SJCRH30 (cell line): ENCODE measurements around the gene STAT5B. TPM values are rescaled to one million over a fixed set of nuclear protein-coding genes. Genes with fewer than 3 reads are reported as not detected.
"Not testable (repeated sequence)": the region's sequence is repeated elsewhere in the genome, so short reads cannot be mapped to it uniquely, and the experiment has no call there.

Source experiments
- DNase-seq, 2 experiments: peaks; one replicate each; pipeline ENCODE4 v3.0.0-alpha.2; 2015 to 2020
- H3K27ac ChIP-seq: fragments of 250-450 bp; sonication (Bioruptor Pico); 2 replicates; pipeline ENCODE4 v1.5.1; 2020; ENCODE audit warnings: mild to moderate bottlenecking, moderate library complexity
- H3K27me3 ChIP-seq: fragments of 250-450 bp; sonication (Bioruptor Pico); 2 replicates; pipeline ENCODE4 v1.5.1; 2020; ENCODE audit warnings: mild to moderate bottlenecking, moderate library complexity
- H3K36me3 ChIP-seq: fragments of 250-450 bp; sonication (Bioruptor Pico); 2 replicates; pipeline ENCODE4 v1.5.1; 2020; ENCODE audit warnings: mild to moderate bottlenecking, moderate library complexity
- H3K4me1 ChIP-seq: fragments of 250-450 bp; sonication (Bioruptor Pico); 2 replicates; pipeline ENCODE4 v1.5.1; 2020; ENCODE audit warnings: mild to moderate bottlenecking, moderate library complexity
- H3K4me3 ChIP-seq: fragments of 250-450 bp; sonication (Bioruptor Pico); 2 replicates; pipeline ENCODE4 v1.5.1; 2020; ENCODE audit warnings: mild to moderate bottlenecking, moderate library complexity
- H3K9me3 ChIP-seq: fragments of 250-450 bp; sonication (Bioruptor Pico); replicated peaks from 2 replicates; pipeline ENCODE4 v1.5.1; 2020; ENCODE audit warnings: mild to moderate bottlenecking, moderate library complexity
- total RNA-seq: library from RNA; depleted of rRNA; stranded (reverse); fragments of >200 nt; shearing (Covaris generic); gene quantifications from 2 replicates; pipeline ENCODE4 v1.2.3, GENCODE V29; 2014

STAT5B gene
- total RNA-seq, 1 experiment from 2014 or later: 31.1 TPM

- H3K27ac ChIP-seq: peak overlapping the region; percentile 49; the same call in 1 of the 2 replicates
- H3K9me3 ChIP-seq: no peaks in the 10 kb centered on the region
- H3K4me3 ChIP-seq: peak overlapping the region; percentile 47
- 0 out of 2 replicates have a peak, but pooled peaks cover 6% of the 10 kb centered on the region for H3K4me1 ChIP-seq
- no peaks in the 10 kb centered on the region for H3K27me3 ChIP-seq
- peak; percentile 82 to 91 for DNase-seq
- H3K36me3 ChIP-seq: no peaks in the 10 kb centered on the region
Observed at GRCh38 chr17:42248351-42249179, 27.6 kb downstream of the STAT5B start.

DNA sequence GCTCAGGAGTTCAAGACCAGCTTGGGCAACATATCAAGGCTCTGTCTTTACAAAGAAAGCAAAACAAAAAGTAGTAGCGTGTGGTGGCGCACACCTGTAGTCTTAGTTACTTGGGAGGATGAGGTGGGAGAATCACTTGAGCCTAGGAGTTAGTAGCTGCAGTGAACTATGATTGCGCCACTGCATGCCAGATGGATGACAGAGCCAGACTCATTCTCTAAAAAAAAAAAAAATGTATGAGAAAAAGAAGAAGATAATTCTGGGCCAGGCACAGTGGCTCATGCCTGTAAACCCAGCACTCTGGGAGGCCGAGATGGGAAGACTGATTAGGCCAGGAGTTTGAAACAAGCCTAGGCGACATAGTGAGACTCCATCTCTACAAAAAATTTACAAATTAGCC is 28.5 kb downstream of the STAT5B start:
- H3K4me1 ChIP-seq: 0 out of 2 replicates have a peak, but pooled peaks cover 6% of the 10 kb centered on the region
- H3K27ac ChIP-seq: no peak overlapping the region
- H3K36me3 ChIP-seq: no peaks in the 10 kb centered on the region
- H3K9me3 ChIP-seq: no peaks in the 10 kb centered on the region
- no peak overlapping the region for H3K4me3 ChIP-seq
- no peaks in the 10 kb centered on the region for H3K27me3 ChIP-seq
- DNase-seq: no peak

DNA sequence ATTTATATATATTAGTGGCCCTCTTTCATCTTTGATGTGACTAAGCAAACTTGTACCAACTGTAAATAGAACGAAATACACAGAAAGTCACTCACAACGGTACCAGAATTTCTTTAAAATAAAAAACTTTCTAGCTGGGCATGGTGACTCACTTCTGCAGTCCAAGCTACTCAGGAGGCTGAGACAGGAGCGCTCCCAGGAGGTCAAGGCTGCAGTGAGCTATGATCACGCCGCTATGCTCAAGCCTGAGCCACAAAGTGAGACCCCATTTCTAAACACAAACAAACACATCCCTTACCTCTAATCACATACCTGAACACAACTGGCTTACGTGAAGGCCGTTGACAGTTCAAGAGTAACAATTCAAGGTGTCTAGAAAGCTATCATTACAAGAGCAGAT is 29.7 kb downstream of the STAT5B start:
- DNase-seq: no peak
- H3K36me3 ChIP-seq: no peaks in the 10 kb centered on the region
- H3K27ac ChIP-seq: no peak overlapping the region
- H3K9me3 ChIP-seq: no peaks in the 10 kb centered on the region
- no peaks in the 10 kb centered on the region for H3K27me3 ChIP-seq
- H3K4me1 ChIP-seq: 0 out of 2 replicates have a peak, but pooled peaks cover 6% of the 10 kb centered on the region
- no peak overlapping the region for H3K4me3 ChIP-seq

DNA sequence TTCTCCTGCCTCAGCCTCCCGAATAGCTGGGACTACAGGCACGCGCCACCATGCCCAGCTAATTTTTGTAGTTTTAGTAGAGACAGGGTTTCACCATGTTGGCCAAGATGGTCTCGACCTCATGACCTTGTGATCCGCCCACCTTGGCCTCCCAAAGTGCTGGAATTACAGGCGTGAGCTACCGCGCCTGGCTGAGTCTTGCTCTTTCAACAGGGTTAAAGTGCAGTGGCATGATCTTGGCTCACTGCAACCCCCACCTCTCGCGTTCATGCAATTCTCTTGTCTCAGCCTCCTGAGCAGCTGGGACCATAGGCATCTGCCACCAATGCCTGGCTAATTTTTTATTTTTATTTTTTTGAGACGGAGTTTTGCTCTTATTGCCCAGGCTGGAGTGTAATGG is 31.0 kb downstream of the STAT5B start:
- not testable (repeated sequence) for H3K4me3 ChIP-seq, H3K9me3 ChIP-seq, H3K4me1 ChIP-seq, H3K36me3 ChIP-seq, DNase-seq, H3K27ac ChIP-seq, H3K27me3 ChIP-seq

GRCh38 chr17:42244116-42244515 is 32.1 kb downstream of the STAT5B start:
- not testable (repeated sequence) for H3K4me1 ChIP-seq, H3K27ac ChIP-seq, H3K36me3 ChIP-seq, H3K9me3 ChIP-seq, H3K27me3 ChIP-seq, H3K4me3 ChIP-seq, DNase-seq

DNA sequence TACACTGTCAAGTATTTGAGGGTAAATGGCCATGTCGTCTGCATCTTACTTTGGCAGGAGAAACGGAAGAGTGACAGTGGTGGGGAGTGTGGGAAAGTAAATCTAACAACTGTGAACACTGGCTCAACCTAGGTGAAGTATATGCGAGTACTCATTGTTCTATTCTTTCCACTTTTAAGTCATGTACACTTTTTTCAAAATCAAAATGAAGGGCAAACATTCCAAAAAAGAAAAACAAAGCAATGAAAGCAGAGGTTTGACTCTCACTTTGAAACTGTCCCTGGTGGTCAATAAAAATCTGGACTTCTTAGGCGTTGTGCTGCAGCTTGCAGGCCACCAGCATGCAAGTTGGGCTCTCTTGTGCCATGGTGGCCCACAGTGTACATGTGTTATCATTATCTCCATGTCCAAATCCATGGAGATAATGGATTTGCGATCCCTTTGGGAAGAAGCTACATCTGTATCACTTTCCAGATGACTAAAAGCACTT is 32.7 kb downstream of the STAT5B start:
- Histone ChIP-seq H3K27me3 (no peaks in the 10 kb centered on the region), H3K4me1 (no peaks in the 10 kb centered on the region), H3K36me3 (no peaks in the 10 kb centered on the region), H3K27ac (no peak overlapping the region), H3K4me3 (no peak overlapping the region), H3K9me3 (no peaks in the 10 kb centered on the region)
- no peak for DNase-seq

DNA sequence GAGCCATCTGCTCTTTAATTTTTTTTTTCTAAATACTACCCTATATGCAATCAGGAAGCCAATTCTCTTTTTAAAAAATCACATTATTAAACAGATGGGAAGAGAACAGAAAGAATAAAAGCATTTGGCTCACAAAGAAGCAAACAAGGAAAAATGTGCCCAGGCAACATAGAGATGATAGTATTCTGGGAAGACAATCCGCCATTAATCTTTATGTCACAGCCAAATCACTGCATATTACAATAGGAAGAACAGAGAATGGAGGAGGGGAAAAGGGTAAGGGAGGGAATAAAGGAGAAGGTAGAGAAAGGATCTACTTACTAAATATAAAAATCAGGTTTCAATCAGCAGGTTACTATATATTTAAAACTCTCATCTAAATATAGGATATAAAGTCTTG is 34.3 kb downstream of the STAT5B start:
- Histone ChIP-seq H3K9me3 (no peaks in the 10 kb centered on the region), H3K4me3 (no peak overlapping the region), H3K36me3 (no peaks in the 10 kb centered on the region), H3K27me3 (no peaks in the 10 kb centered on the region), H3K27ac (no peak overlapping the region), H3K4me1 (no peaks in the 10 kb centered on the region)
- no peak for DNase-seq

GRCh38 chr17:42240863-42241262 is 35.3 kb downstream of the STAT5B start:
- not testable (repeated sequence) for H3K27ac ChIP-seq, DNase-seq, H3K9me3 ChIP-seq, H3K27me3 ChIP-seq, H3K4me1 ChIP-seq, H3K36me3 ChIP-seq, H3K4me3 ChIP-seq

DNA sequence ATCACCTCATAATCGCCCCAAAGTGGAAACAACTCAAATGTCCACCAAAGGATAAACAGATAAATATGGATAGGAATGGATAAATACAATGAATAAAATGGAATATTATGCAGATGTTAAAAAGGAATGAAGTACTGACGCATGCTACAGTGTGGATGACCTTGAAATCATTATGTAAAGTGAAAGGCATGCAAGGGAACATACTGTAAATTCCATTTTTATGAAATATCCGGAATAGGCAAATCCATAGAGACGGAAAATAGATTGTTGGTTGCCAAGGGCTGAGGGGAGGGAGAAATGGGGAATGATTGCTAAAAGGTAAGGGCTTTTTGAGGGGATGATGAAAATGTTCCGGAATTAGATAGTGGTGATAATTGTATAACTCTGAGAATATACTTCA is 36.0 kb downstream of the STAT5B start:
- no peak overlapping the region for H3K27ac ChIP-seq
- H3K36me3 ChIP-seq: no peaks in the 10 kb centered on the region
- DNase-seq: no peak
- H3K27me3 ChIP-seq: no peaks in the 10 kb centered on the region
- no peaks in the 10 kb centered on the region for H3K9me3 ChIP-seq
- no peak overlapping the region for H3K4me3 ChIP-seq
- no peaks in the 10 kb centered on the region for H3K4me1 ChIP-seq

DNA sequence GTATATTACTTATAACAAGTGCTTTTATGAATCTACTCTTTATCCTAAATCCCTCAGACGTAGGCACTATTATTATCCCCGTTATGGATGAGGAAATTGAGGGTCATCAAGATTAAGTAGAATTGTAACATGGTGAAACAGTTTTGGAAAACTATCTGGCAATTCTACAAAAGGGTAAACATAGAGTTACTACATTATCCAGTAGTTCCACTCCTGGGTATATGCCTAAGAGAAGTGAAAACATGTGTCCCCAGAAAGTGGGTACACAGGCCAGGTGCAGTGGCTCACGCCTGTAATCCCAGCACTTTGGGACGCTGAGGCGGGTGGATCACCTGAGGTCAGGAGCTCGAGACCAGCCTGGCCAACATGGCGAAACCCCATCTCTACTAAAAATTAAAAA is 36.6 kb downstream of the STAT5B start:
- not testable (repeated sequence) for H3K27me3 ChIP-seq, H3K4me1 ChIP-seq, H3K9me3 ChIP-seq, H3K4me3 ChIP-seq, DNase-seq, H3K27ac ChIP-seq, H3K36me3 ChIP-seq

DNA sequence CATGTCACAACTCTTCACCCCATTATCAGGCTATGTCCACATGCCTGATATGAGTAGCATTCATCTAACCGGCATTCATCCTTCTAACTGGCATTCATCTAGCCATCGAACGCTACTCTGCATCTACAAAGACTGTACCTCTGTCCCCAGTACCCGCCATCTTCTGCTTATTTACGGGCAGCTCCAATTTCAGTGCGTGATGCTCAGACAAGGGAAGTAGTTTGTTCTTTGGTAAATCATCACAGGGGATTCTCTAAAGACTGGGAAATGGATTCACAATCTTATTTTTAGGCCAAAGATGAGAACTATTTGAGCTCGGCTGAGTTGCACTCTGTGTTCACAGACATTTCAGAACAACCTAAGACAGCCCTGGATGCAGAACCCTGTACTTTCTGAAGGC is 39.4 kb downstream of the STAT5B start:
- Histone ChIP-seq H3K36me3 (no peaks in the 10 kb centered on the region), H3K27me3 (no peaks in the 10 kb centered on the region), H3K4me3 (no peak overlapping the region), H3K4me1 (no peaks in the 10 kb centered on the region), H3K27ac (no peak overlapping the region), H3K9me3 (no peaks in the 10 kb centered on the region)
- DNase-seq: no peak

DNA sequence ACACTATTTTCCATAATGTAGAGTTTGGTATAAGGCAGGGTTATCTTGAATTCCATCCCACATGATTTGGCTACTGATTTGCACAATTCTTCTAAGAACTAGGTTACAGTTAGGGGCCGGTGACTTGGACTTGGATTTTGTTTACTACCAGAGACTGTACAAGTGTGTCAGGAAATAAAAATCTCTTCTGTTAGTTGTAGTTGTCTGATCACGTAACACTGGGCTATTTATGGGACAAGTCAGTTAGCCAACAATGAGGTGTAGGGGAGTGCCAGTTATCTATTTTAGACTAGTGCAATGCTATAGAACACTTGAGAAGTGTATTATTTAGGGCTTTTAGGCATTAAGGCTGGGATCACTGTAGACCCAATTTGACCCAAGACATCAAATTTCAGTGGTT is 42.2 kb downstream of the STAT5B start:
- Histone ChIP-seq H3K27ac (no peak overlapping the region), H3K4me3 (no peak overlapping the region), H3K36me3 (no peaks in the 10 kb centered on the region), H3K27me3 (no peaks in the 10 kb centered on the region), H3K9me3 (no peaks in the 10 kb centered on the region), H3K4me1 (no peaks in the 10 kb centered on the region)
- DNase-seq: no peak

DNA sequence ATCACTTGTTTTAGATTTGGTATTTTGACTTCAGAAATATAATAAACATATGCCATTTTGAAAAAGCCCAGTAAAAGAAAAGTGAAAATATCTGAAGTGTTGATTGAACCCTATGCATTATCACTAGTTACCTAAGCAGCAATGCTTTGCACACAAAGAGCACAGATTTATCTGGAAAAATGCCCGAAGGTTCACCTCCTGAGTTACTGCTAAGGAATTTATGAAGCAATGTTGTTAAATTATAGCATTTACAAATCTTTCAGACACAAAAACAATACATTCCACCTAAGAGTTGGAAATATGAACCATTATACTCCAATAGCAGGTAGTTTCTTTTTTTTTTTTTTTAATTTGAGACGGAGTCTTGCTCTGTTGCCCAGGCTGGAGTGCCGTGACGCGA is 43.0 kb downstream of the STAT5B start:
- Histone ChIP-seq H3K4me1 (peaks cover 5% of the 10 kb centered on the region), H3K27ac (no peak overlapping the region)
- DNase-seq: no peak

DNA sequence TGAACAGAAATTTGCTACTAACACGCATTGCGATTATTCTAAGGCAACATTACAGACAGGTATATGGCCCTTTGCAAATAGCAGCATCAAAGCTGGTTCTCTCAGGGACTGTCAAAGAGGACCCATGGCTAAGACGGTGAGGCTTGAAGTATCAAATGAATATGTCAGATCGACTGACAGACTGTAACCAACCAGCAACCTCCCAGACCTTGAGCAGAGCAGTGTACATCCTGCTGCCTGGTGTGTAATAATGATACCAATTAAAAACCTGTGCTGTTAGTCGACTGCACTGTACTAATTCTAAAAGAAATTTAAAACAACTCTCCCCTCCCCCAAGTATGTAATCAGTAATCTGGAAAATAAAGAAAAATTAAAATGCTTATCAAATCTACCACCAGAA is 46.0 kb downstream of the STAT5B start:
- no peak overlapping the region for H3K27ac ChIP-seq
- peaks cover 5% of the 10 kb centered on the region for H3K4me1 ChIP-seq
- H3K36me3 ChIP-seq: no peaks in the 10 kb centered on the region
- H3K9me3 ChIP-seq: no peaks in the 10 kb centered on the region
- no peak for DNase-seq
- no peaks in the 10 kb centered on the region for H3K27me3 ChIP-seq
- H3K4me3 ChIP-seq: no peak overlapping the region

More for the DNA sequence above, 43.0 kb downstream of the STAT5B start:
- Histone ChIP-seq H3K36me3 (no peaks in the 10 kb centered on the region), H3K9me3 (no peaks in the 10 kb centered on the region), H3K4me3 (no peak overlapping the region), H3K27me3 (no peaks in the 10 kb centered on the region)

DNA sequence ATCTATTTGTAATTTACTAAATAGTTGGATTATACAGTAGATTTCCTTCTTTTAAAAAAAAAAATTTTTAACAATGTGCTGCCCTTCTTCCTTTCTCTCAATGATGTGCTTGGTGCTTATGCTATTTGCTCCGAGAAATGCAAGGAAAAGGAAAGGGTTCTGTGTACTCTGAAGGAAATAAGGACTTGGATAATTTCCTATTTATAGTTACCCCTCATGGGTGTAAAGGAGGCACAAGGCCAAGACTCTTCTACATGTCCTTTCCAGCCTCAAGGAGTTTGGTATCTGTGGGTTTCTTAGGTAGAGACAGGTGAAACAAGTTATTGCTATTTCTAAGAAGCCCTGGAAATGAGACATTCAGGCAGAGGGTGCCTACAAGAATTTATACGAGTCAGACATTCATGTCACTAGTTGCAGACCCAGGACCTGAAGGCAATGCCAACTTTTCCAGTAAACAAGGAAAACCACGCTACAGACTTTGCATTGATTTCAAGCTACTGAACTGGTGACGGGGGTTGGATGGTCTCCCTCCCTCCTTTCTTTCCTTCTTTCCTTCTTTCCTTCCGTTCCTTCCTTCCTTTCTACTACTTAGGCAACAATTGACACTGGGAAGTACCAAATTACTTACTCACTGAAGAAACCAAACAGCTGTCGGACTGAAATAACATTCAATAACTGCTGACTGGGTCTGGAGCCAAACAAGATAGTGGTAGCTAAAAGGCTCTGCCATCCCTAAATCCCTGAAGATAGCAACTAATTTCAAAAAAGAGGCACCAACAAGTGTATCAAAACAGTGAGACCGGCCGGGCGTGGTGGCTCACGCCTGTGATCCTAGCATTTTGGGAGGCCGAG is 48.1 kb downstream of the STAT5B start:
- no peaks in the 10 kb centered on the region for H3K9me3 ChIP-seq
- peaks cover 5% of the 10 kb centered on the region for H3K4me1 ChIP-seq
- no peaks in the 10 kb centered on the region for H3K27me3 ChIP-seq
- H3K27ac ChIP-seq: no peak overlapping the region
- H3K4me3 ChIP-seq: no peak overlapping the region
- peak in 1 of 2 experiments; percentile 30 for DNase-seq
- no peaks in the 10 kb centered on the region for H3K36me3 ChIP-seq
